ENCODE data around the gene LRR1.
"Not testable (repeated sequence)": the region's sequence is repeated elsewhere in the genome, so short reads cannot be mapped to it uniquely, and the experiment has no call there.

The LRR1 gene

GRCh38 chr14:49586673-49587460 lies 11.9 kb upstream of the LRR1 start:
- peak; percentile 66 for DNase-seq

- DNase-seq: no peak
These were observed 9.4 kb upstream of the LRR1 start for GRCh38 chr14:49589387-49589786.

- no peak for DNase-seq
These were observed 5.7 kb upstream of the LRR1 start for GRCh38 chr14:49593016-49593415.

- DNase-seq: no peak
These were observed 4.2 kb upstream of the LRR1 start for GRCh38 chr14:49594347-49595091.

- no peak for DNase-seq
These were observed 603 bp upstream of the LRR1 start for GRCh38 chr14:49598189-49598484.

GRCh38 chr14:49607583-49607982 lies 8.8 kb downstream of the LRR1 start:
- no peak for DNase-seq

GRCh38 chr14:49612251-49612650 lies 13.5 kb downstream of the LRR1 start:
- no peak for DNase-seq

GRCh38 chr14:49612671-49613070 lies 13.9 kb downstream of the LRR1 start:
- no peak for DNase-seq

GRCh38 chr14:49614196-49614595 lies 15.5 kb downstream of the LRR1 start:
- DNase-seq: no peak

GRCh38 chr14:49615776-49616175 lies 17.0 kb downstream of the LRR1 start:
- no peak for DNase-seq

- DNase-seq: no peak
These were observed 19.2 kb downstream of the LRR1 start for GRCh38 chr14:49617852-49618519.

- DNase-seq: not testable (repeated sequence)
These were observed 20.5 kb downstream of the LRR1 start for GRCh38 chr14:49619273-49619672.

GRCh38 chr14:49619730-49620129 lies 21.0 kb downstream of the LRR1 start:
- DNase-seq: no peak

GRCh38 chr14:49620182-49621113 lies 21.7 kb downstream of the LRR1 start, which contains the start of the genes MGAT2 and RPL36AL:
TSS of gene MGAT2 (plus strand) at chr14:49620799. CDS start at chr14:49621269, 470 bp downstream.
TSS of gene RPL36AL (minus strand) at chr14:49620626. CDS start at chr14:49619104, 1,522 bp downstream.
- DNase-seq: peak; percentile 95

- peak; percentile 63 for DNase-seq
These were observed 22.6 kb downstream of the LRR1 start for GRCh38 chr14:49621114-49621881.

- DNase-seq: no peak
These were observed 23.4 kb downstream of the LRR1 start for GRCh38 chr14:49622022-49622607.

GRCh38 chr14:49623387-49623786 lies 24.6 kb downstream of the LRR1 start:
- DNase-seq: no peak

GRCh38 chr14:49623941-49624839 lies 25.4 kb downstream of the LRR1 start:
- DNase-seq: peak; percentile 32

GRCh38 chr14:49633640-49634546 lies 35.2 kb downstream of the LRR1 start:
- DNase-seq: peak; percentile 95

All from activated naive CD4-positive, alpha-beta T cell treated with Interleukin-2 at 50 U/mL for 16 hours (primary cell).